H1 (cell line): ENCODE measurements around the gene MACROD2. TPM values are rescaled to one million over a fixed set of nuclear protein-coding genes. Genes with fewer than 3 reads are reported as not detected.

Source experiments
- CTCF ChIA-PET: fragments of 300-600 bp; sonication (Branson Sonifier 250); formaldehyde crosslinking; loops from one replicate; lab custom pipeline; 2021; ENCODE audit not compliant: partially characterized antibody; lab: Charles Lee
- POLR2A ChIA-PET: fragments of 300-600 bp; sonication (Branson Sonifier 250); formaldehyde crosslinking; loops from one replicate; lab custom pipeline; 2021; ENCODE audit warnings: inconsistent platforms; ENCODE audit not compliant: partially characterized antibody; lab: Charles Lee
- DNase-seq, 2 experiments: peaks; one replicate each; pipeline versions ENCODE4 v3.0.0 to v3.0.0-alpha.2; 2010 to 2022; ENCODE audit warnings: low spot score in 2 of 2, low read depth in 1 of 2, mixed read lengths in 1 of 2
- FAIRE-seq: peaks from 2 replicates; lab custom pipeline; 2011; peaks lifted over from hg19 to GRCh38; lab: Jason Lieb, UNC
- H2AFZ ChIP-seq: 2 replicates; pipeline ENCODE4 v1.8.1; 2012; ENCODE audit warnings: low read length, inconsistent platforms
- H2AK5ac ChIP-seq: 2 replicates; pipeline ENCODE4 v1.6.1; 2013; ENCODE audit warnings: low read depth, low read length
- H2BK120ac ChIP-seq: replicated peaks from 2 replicates; pipeline ENCODE3; 2013; ENCODE audit warnings: low read depth, low read length, inconsistent platforms
- H2BK12ac ChIP-seq: 2 replicates; pipeline ENCODE4 v1.6.1; 2013; ENCODE audit warnings: low read depth, low read length
- H2BK15ac ChIP-seq: 2 replicates; pipeline ENCODE4 v1.6.1; 2013; ENCODE audit warnings: low read length
- H2BK20ac ChIP-seq: 2 replicates; pipeline ENCODE4 v1.6.1; 2013; ENCODE audit warnings: low read length
- H2BK5ac ChIP-seq: 2 replicates; pipeline ENCODE4 v1.6.1; 2013; ENCODE audit warnings: low read depth, low read length
- H3K14ac ChIP-seq: 2 replicates; pipeline ENCODE4 v1.6.1; 2013; ENCODE audit warnings: inconsistent platforms; ENCODE audit not compliant: insufficient read length
- H3K18ac ChIP-seq: 2 replicates; pipeline ENCODE4 v1.6.1; 2013; ENCODE audit warnings: low read length; ENCODE audit errors: extremely low read depth
- H3K23ac ChIP-seq: 2 replicates; pipeline ENCODE4 v1.6.1; 2013; ENCODE audit warnings: inconsistent platforms; ENCODE audit not compliant: insufficient read length
- H3K23me2 ChIP-seq: 2 replicates; pipeline ENCODE4 v1.6.1; 2013; ENCODE audit warnings: low read depth, low read length
- H3K27ac ChIP-seq: 2 replicates; pipeline ENCODE4 v1.6.1; 2011; ENCODE audit warnings: low read depth, low read length, inconsistent platforms
- H3K27me3 ChIP-seq, 4 experiments: replicated peaks in 1 of 4; 1 replicate in 1 of 4; 2 replicates in 3 of 4; pipeline versions ENCODE4 v1.6.1 to v1.8.1; 2011 to 2013; ENCODE audit warnings: low read length in 3 of 4, mild to moderate bottlenecking in 3 of 4, inconsistent platforms in 2 of 4, mixed read lengths in 2 of 4, moderate library complexity in 1 of 4; ENCODE audit not compliant: control insufficient read depth in 3 of 4, insufficient read depth in 3 of 4; ENCODE audit errors: extremely low read depth in 1 of 4
- H3K36me3 ChIP-seq, 4 experiments: 2 replicates each; pipeline versions ENCODE4 v1.6.1 to v1.8.1; 2011 to 2013; ENCODE audit warnings: mild to moderate bottlenecking in 4 of 4, low read length in 3 of 4, moderate library complexity in 2 of 4, control low read depth in 1 of 4, inconsistent platforms in 1 of 4; ENCODE audit not compliant: insufficient read depth in 4 of 4, control insufficient read depth in 2 of 4
- H3K4ac ChIP-seq: replicated peaks from 2 replicates; pipeline ENCODE3; 2013; ENCODE audit warnings: low read length, low read depth, mixed read lengths, inconsistent platforms; ENCODE audit not compliant: insufficient read length
- H3K4me1 ChIP-seq, 4 experiments: replicated peaks in 1 of 4; 1 replicate in 1 of 4; 2 replicates in 3 of 4; pipeline versions ENCODE4 v1.6.1 to v1.8.1; 2011 to 2013; ENCODE audit warnings: low read length in 3 of 4, inconsistent platforms in 2 of 4, mixed read lengths in 1 of 4; ENCODE audit not compliant: insufficient read depth in 4 of 4, control insufficient read depth in 3 of 4
- H3K4me2 ChIP-seq, 2 experiments: 2 replicates each; pipeline versions ENCODE4 v1.6.1 to v1.8.1; 2011 to 2013; ENCODE audit warnings: low read depth in 2 of 2, low read length in 2 of 2, control low read depth in 1 of 2, inconsistent platforms in 1 of 2, mild to moderate bottlenecking in 1 of 2; ENCODE audit not compliant: insufficient read depth in 1 of 2
- H3K4me3 ChIP-seq, 4 experiments: fragments of 200-600, 300-600 bp in 1 of 4; sonication (generic), shearing (Covaris generic), sonication (Bioruptor Twin) in 1 of 4; 2 replicates each; pipeline versions ENCODE4 v1.5.1 to v1.8.1; 2011 to 2016; ENCODE audit warnings: low read length in 4 of 4, low read depth in 3 of 4, control low read depth in 2 of 4, inconsistent platforms in 2 of 4, mild to moderate bottlenecking in 2 of 4, mixed read lengths in 1 of 4, moderate library complexity in 1 of 4; ENCODE audit not compliant: insufficient read depth in 2 of 4; ENCODE audit errors: extremely low read depth in 1 of 4
- H3K56ac ChIP-seq: replicated peaks from 2 replicates; pipeline ENCODE3; 2013; ENCODE audit warnings: low read depth, mild to moderate bottlenecking, mixed read lengths, low read length, inconsistent platforms; ENCODE audit not compliant: insufficient read length
- H3K79me1 ChIP-seq: 2 replicates; pipeline ENCODE4 v1.6.1; 2013; ENCODE audit warnings: low read depth, low read length, control low read depth
- H3K79me2 ChIP-seq, 2 experiments: 2 replicates each; pipeline versions ENCODE4 v1.6.1 to v1.8.1; 2012 to 2013; ENCODE audit warnings: low read length in 2 of 2, mild to moderate bottlenecking in 2 of 2, inconsistent platforms in 1 of 2; ENCODE audit not compliant: insufficient read depth in 2 of 2, control insufficient read depth in 1 of 2
- H3K9ac ChIP-seq, 4 experiments: replicated peaks in 1 of 4; 1 replicate in 1 of 4; 2 replicates in 3 of 4; pipeline versions ENCODE4 v1.6.1 to v1.8.1; 2011 to 2013; ENCODE audit warnings: low read depth in 3 of 4, low read length in 3 of 4, control low read depth in 2 of 4, mild to moderate bottlenecking in 2 of 4, moderate library complexity in 2 of 4, inconsistent platforms in 1 of 4; ENCODE audit errors: extremely low read depth in 1 of 4
- H3K9me3 ChIP-seq, 2 experiments: 2 replicates each; pipeline versions ENCODE4 v1.6.1 to v1.8.1; 2012 to 2013; ENCODE audit warnings: mild to moderate bottlenecking in 2 of 2, moderate library complexity in 2 of 2, control low read depth in 1 of 2, inconsistent platforms in 1 of 2, low read depth in 1 of 2, low read length in 1 of 2, mixed read lengths in 1 of 2; ENCODE audit not compliant: insufficient read depth in 2 of 2
- H4K20me1 ChIP-seq, 2 experiments: replicated peaks in 1 of 2; 2 replicates each; pipeline versions ENCODE3 to v1.8.1; 2011 to 2013; ENCODE audit warnings: inconsistent platforms in 2 of 2, low read length in 2 of 2, mild to moderate bottlenecking in 1 of 2; ENCODE audit not compliant: insufficient read depth in 2 of 2, control insufficient read depth in 1 of 2
- H4K5ac ChIP-seq: 2 replicates; pipeline ENCODE4 v1.6.1; 2013; ENCODE audit warnings: low read length, low read depth, mixed read lengths, inconsistent platforms; ENCODE audit not compliant: insufficient read length
- H4K8ac ChIP-seq: 2 replicates; pipeline ENCODE4 v1.8.0; 2013; ENCODE audit warnings: mild to moderate bottlenecking, moderate library complexity, low read length, inconsistent platforms; ENCODE audit not compliant: insufficient read depth; ENCODE audit errors: extremely low read depth
- H4K91ac ChIP-seq: replicated peaks from 2 replicates; pipeline ENCODE3; 2013; ENCODE audit warnings: low read length, mixed read lengths, inconsistent platforms; ENCODE audit not compliant: insufficient read length
- BACH1 ChIP-seq: IDR thresholded peaks from 2 replicates; pipeline ENCODE4 v1.6.1; 2012; ENCODE audit warnings: low read length, improper control_type of control experiment
- CREB1 ChIP-seq: IDR thresholded peaks from 2 replicates; pipeline ENCODE4 v1.6.1; 2012; ENCODE audit warnings: inconsistent platforms
- GTF2F1 ChIP-seq: IDR thresholded peaks from 2 replicates; pipeline ENCODE4 v1.6.1; 2012; ENCODE audit warnings: low read depth, low read length, improper control_type of control experiment, borderline replicate concordance
- JUN ChIP-seq: IDR thresholded peaks from 2 replicates; pipeline ENCODE4 v1.6.1; 2011; ENCODE audit warnings: low read depth, mild to moderate bottlenecking, improper control_type of control experiment, low read length
- KDM1A ChIP-seq: fragments of 200-600, 300-600 bp; sonication (generic); IDR thresholded peaks from 2 replicates; pipeline ENCODE4 v1.7.1; 2016; ENCODE audit warnings: mild to moderate bottlenecking, low read length, borderline replicate concordance
- KDM5A ChIP-seq: fragments of 200-600 bp; IDR thresholded peaks from 2 replicates; pipeline ENCODE4 v1.7.1; 2012; ENCODE audit warnings: mild to moderate bottlenecking, low read length, inconsistent platforms, mixed read lengths
- NANOG ChIP-seq: IDR thresholded peaks from 2 replicates; pipeline ENCODE4 v1.6.1; 2011; ENCODE audit warnings: low read length, low read depth, mild to moderate bottlenecking, inconsistent platforms; ENCODE audit not compliant: insufficient read depth, poor library complexity, severe bottlenecking
- NRF1 ChIP-seq: IDR thresholded peaks from 2 replicates; pipeline ENCODE4 v1.6.1; 2011; ENCODE audit warnings: mild to moderate bottlenecking, low read depth, low read length, improper control_type of control experiment
- RFX5 ChIP-seq: IDR thresholded peaks from 2 replicates; pipeline ENCODE4 v1.6.1; 2011; ENCODE audit warnings: low read depth, low read length, improper control_type of control experiment, borderline replicate concordance
- SIX5 ChIP-seq: IDR thresholded peaks from 2 replicates; pipeline ENCODE4 v1.6.1; 2011; ENCODE audit warnings: mild to moderate bottlenecking, low read depth, low read length
- SUZ12 ChIP-seq: fragments of 200-600 bp; sonication (generic); IDR thresholded peaks from 2 replicates; pipeline ENCODE4 v1.6.1; 2012; ENCODE audit warnings: mild to moderate bottlenecking, inconsistent platforms, low read length, moderate library complexity, mixed read lengths
- TAF1 ChIP-seq: IDR thresholded peaks from 2 replicates; pipeline ENCODE4 v1.6.1; 2011; ENCODE audit warnings: mild to moderate bottlenecking, low read depth, low read length
- TAF7 ChIP-seq: optimal IDR thresholded peaks from 2 replicates; pipeline ENCODE3; 2011; ENCODE audit warnings: low read depth, mild to moderate bottlenecking, inconsistent platforms, low read length, moderate library complexity, borderline replicate concordance
- TCF12 ChIP-seq: IDR thresholded peaks from 2 replicates; pipeline ENCODE4 v1.6.1; 2011; ENCODE audit warnings: low read depth, mild to moderate bottlenecking, low read length
- WGBS, 2 experiments: shearing (Covaris generic) in 1 of 2; methylation state at CpG; one replicate each; pipeline versions ENCODE4 v1.1.6 to v1.1.7; 2013 to 2015; ENCODE audit warnings: low lambda C conversion rate in 2 of 2, mixed read lengths in 2 of 2, inconsistent platforms in 1 of 2, low coverage in 1 of 2, missing lambda C conversion rate in 1 of 2; ENCODE audit not compliant: insufficient replicate concordance in 2 of 2, insufficient coverage in 1 of 2, insufficient read length in 1 of 2; ENCODE audit errors: extremely low coverage in 1 of 2, missing lambda C conversion rate in 1 of 2; 5-methylcytosine and 5-hydroxymethylcytosine counted together
- polyA plus RNA-seq, 7 experiments: library from polyadenylated mRNA; depleted of rRNA in 3 of 7; stranded (reverse) in 5 of 7; unstranded in 2 of 7; fragments of >200 nt in 5 of 7; fragments of 200-250 nt in 2 of 7; gene quantifications; 1 replicate in 5 of 7; 2 replicates in 1 of 7; 4 replicates in 1 of 7; pipeline versions ENCODE4 v1.2.1 to v1.2.3, GENCODE V29; 2011 to 2013; ENCODE audit warnings: missing spikeins in 2 of 7, mixed read lengths in 2 of 7
- total RNA-seq: library from RNA; stranded (reverse); fragmentation: NEBNext Ultra II Directional; extraction: Animal tissue kit (Norgen Biotek cat#: 25700); gene quantifications from 2 replicates; pipeline ENCODE4 v1.2.1, GENCODE V29; 2021
- TF ChIP-seq, protein P1 (sequence below): IDR thresholded peaks from 2 replicates; pipeline ENCODE4 v1.6.1; 2012; ENCODE audit warnings: inconsistent platforms

The MACROD2 gene
- total and polyA plus RNA-seq, 2 of the 8 experiments (the other 6 are each of a cell fraction or from before 2014, with no cell fraction given): 0.70 to 3.9 TPM

- FAIRE-seq: no peak
- 90% methylated on average over 6 of the region's 6 CpGs; no CpG with 5 or more reads in 1 of the 2 experiments for WGBS, 2 experiments
- Histone ChIP-seq H3K79me2 (no peaks in the 10 kb centered on the region), H3K27ac (no peak overlapping the region), H4K91ac (no peak overlapping the region), H2BK15ac (no peak overlapping the region), H4K8ac (no peak overlapping the region), H3K23me2 (no peaks in the 10 kb centered on the region), H3K4me3 (no peak overlapping the region), H3K4me1 (peaks cover 0 to 6% (median 0%) of the 10 kb centered on the region in 4 experiments; a peak in 2 of 7 replicates), H3K9me3 (no peaks in the 10 kb centered on the region), H4K5ac (no peak overlapping the region), H2BK5ac (no peak overlapping the region), H3K9ac (no peak overlapping the region), H4K20me1 (no peaks in the 10 kb centered on the region), H3K79me1 (no peaks in the 10 kb centered on the region), H2BK120ac (no peak overlapping the region), H3K27me3 (no peaks in the 10 kb centered on the region), H3K18ac (no peak overlapping the region), H2BK20ac (no peak overlapping the region), H3K56ac (no peak overlapping the region), H2AK5ac (no peak overlapping the region), H3K14ac (no peak overlapping the region), H2BK12ac (no peak overlapping the region), H2AFZ (no peak overlapping the region), H3K23ac (no peak overlapping the region), H3K4ac (no peak overlapping the region), H3K4me2 (no peak overlapping the region), H3K36me3 (no peaks in the 10 kb centered on the region)
- POLR2A ChIA-PET: no interaction called here
- CTCF ChIA-PET: interaction anchor here (1.2 kb wide), 1 partner anchor 18 kb away, joined by 4 read pairs; no protein-coding TSS in a partner anchor
- no peak for DNase-seq
- no peak for TF ChIP-seq TAF7
- no peak for TF ChIP-seq JUN
- TF ChIP-seq BACH1: no peak
- no peak for TF ChIP-seq SIX5
- no peak for TF ChIP-seq RFX5
- no peak for TF ChIP-seq CREB1
- TF ChIP-seq KDM1A: no peak
- TF ChIP-seq, protein P1, sequence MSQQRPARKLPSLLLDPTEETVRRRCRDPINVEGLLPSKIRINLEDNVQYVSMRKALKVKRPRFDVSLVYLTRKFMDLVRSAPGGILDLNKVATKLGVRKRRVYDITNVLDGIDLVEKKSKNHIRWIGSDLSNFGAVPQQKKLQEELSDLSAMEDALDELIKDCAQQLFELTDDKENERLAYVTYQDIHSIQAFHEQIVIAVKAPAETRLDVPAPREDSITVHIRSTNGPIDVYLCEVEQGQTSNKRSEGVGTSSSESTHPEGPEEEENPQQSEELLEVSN: no peak
- no peak for TF ChIP-seq KDM5A
- no peak for TF ChIP-seq NANOG
- TF ChIP-seq NRF1: no peak
- no peak for TF ChIP-seq GTF2F1
- no peak for TF ChIP-seq SUZ12
- TF ChIP-seq TCF12: no peak
- no peak for TF ChIP-seq TAF1
Measured at GRCh38 chr20:14778096-14778495, 782.8 kb downstream of the MACROD2 start.
